MCF 10A (cell line): Measurements from ENCODE around the gene ZNF148. TPM values are rescaled to one million over a fixed set of nuclear protein-coding genes. Genes with fewer than 3 reads are reported as not detected.

Source experiments
- BruUV-seq: library from RNA; stranded (reverse); fragments of 400-500 nt; replicated peaks from 2 replicates; lab custom pipeline; 2021; lab: Mats Ljungman, UMichigan
- CTCF ChIA-PET: fragments of 300-600 bp; sonication (Branson Sonifier 250); formaldehyde crosslinking; extraction: SDS; loops from one replicate; lab custom pipeline; 2021; ENCODE audit warnings: antibody characterized with exemption, inconsistent platforms; lab: Yijun Ruan, JAX
- POLR2A ChIA-PET: fragments of 300-600, 350-650 bp; sonication (Branson Sonifier 250); formaldehyde crosslinking; extraction: SDS; loops from one replicate; lab custom pipeline; 2020; ENCODE audit warnings: antibody characterized with exemption, inconsistent platforms; lab: Yijun Ruan, JAX
- DNase-seq: peaks from one replicate; pipeline ENCODE4 v3.0.0-alpha.2; 2018; ENCODE audit not compliant: unreplicated experiment
- H3K27ac Mint-ChIP-seq: one replicate; pipeline ENCODE4 v1.8.0; 2022; ENCODE audit warnings: mild to moderate bottlenecking, low read depth, mixed read lengths; ENCODE audit not compliant: unreplicated experiment
- H3K27me3 Mint-ChIP-seq: one replicate; pipeline ENCODE4 v1.8.0; 2022; ENCODE audit warnings: mixed read lengths; ENCODE audit not compliant: insufficient read depth, unreplicated experiment
- H3K36me3 Mint-ChIP-seq: one replicate; pipeline ENCODE4 v1.8.0; 2022; ENCODE audit warnings: mild to moderate bottlenecking, moderate library complexity, mixed read lengths; ENCODE audit not compliant: insufficient read depth, unreplicated experiment
- H3K4me1 Mint-ChIP-seq: one replicate; pipeline ENCODE4 v1.8.0; 2022; ENCODE audit warnings: mixed read lengths; ENCODE audit not compliant: insufficient read depth, unreplicated experiment
- H3K4me3 Mint-ChIP-seq: one replicate; pipeline ENCODE4 v1.8.0; 2022; ENCODE audit warnings: mild to moderate bottlenecking, moderate library complexity, mixed read lengths; ENCODE audit not compliant: unreplicated experiment
- H3K9me3 Mint-ChIP-seq: one replicate; pipeline ENCODE4 v1.8.0; 2022; ENCODE audit warnings: mixed read lengths; ENCODE audit not compliant: unreplicated experiment
- intact Hi-C: fragments of 100-400 bp; cut with micrococcal nuclease; formaldehyde crosslinking; loops from 2 replicates; pipeline ENCODE4 v1.14.1; 2022
- total RNA-seq: library from RNA; stranded (reverse); gene quantifications from 2 replicates; pipeline ENCODE4 v1.2.3, GENCODE V29; 2022
- TF ChIP-seq, protein P1 (sequence below): fragments of 200-600 bp; IDR thresholded peaks from one replicate; pipeline ENCODE4 v1.8.0; 2022; ENCODE audit warnings: antibody characterized with exemption, mild to moderate bottlenecking; ENCODE audit not compliant: unreplicated experiment

ZNF148 gene
- total RNA-seq, 1 experiment from 2014 or later, result 35.2 TPM

- ChIA-PET POLR2A (interaction anchor here (1.1 to 2.1 kb wide), 2 partner anchors 22 to 57 kb away, joined by 4 to 9 read pairs; partner anchors contain the start of gene ZNF148), CTCF (interaction anchor here (1.4 to 1.9 kb wide), 2 partner anchors 8 to 120 kb away, joined by 3 to 5 read pairs; no protein-coding TSS in a partner anchor)
- H3K4me3 Mint-ChIP-seq, result no peak overlapping the region
- intact Hi-C loops, result no loop called here
- H3K27ac Mint-ChIP-seq, result peak overlapping the region; percentile 9
- TF ChIP-seq, protein P1, sequence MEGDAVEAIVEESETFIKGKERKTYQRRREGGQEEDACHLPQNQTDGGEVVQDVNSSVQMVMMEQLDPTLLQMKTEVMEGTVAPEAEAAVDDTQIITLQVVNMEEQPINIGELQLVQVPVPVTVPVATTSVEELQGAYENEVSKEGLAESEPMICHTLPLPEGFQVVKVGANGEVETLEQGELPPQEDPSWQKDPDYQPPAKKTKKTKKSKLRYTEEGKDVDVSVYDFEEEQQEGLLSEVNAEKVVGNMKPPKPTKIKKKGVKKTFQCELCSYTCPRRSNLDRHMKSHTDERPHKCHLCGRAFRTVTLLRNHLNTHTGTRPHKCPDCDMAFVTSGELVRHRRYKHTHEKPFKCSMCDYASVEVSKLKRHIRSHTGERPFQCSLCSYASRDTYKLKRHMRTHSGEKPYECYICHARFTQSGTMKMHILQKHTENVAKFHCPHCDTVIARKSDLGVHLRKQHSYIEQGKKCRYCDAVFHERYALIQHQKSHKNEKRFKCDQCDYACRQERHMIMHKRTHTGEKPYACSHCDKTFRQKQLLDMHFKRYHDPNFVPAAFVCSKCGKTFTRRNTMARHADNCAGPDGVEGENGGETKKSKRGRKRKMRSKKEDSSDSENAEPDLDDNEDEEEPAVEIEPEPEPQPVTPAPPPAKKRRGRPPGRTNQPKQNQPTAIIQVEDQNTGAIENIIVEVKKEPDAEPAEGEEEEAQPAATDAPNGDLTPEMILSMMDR, result no peak
- no peak for DNase-seq
- no TSS peak for BruUV-seq
- no peaks in the 10 kb centered on the region for H3K27me3 Mint-ChIP-seq
- peaks cover 15% of the 10 kb centered on the region for H3K4me1 Mint-ChIP-seq
- peaks cover 24% of the 10 kb centered on the region for H3K36me3 Mint-ChIP-seq
- no peaks in the 10 kb centered on the region for H3K9me3 Mint-ChIP-seq
Measured at GRCh38 chr3:125318167-125318865, 56.8 kb downstream of the ZNF148 start.

- peak; percentile 47 for DNase-seq
- ChIA-PET POLR2A (interaction anchor here (2.1 kb wide), 1 partner anchor 58 kb away, joined by 9 read pairs; the partner anchor contains the start of gene ZNF148), CTCF (interaction anchor here (0.7 to 1.4 kb wide), 2 partner anchors 46 to 120 kb away, joined by 3 read pairs; no protein-coding TSS in a partner anchor)
- BruUV-seq, result no TSS peak
- Mint-ChIP-seq H3K27me3 (no peaks in the 10 kb centered on the region), H3K4me1 (peaks cover 15% of the 10 kb centered on the region), H3K9me3 (no peaks in the 10 kb centered on the region), H3K36me3 (peaks cover 28% of the 10 kb centered on the region), H3K27ac (peak overlapping the region; percentile 9), H3K4me3 (no peak overlapping the region)
- TF ChIP-seq, protein P1, result no peak
- intact Hi-C loops, result no loop called here
Measured at GRCh38 chr3:125317761-125318160, 57.4 kb downstream of the ZNF148 start.

GRCh38 chr3:125316949-125317348, 58.2 kb downstream of the ZNF148 start:
- TF ChIP-seq, protein P1, result no peak
- H3K4me3 Mint-ChIP-seq, result no peak overlapping the region
- ChIA-PET CTCF (no interaction called here), POLR2A (interaction anchor here (0.7 kb wide), 1 partner anchor 25 kb away, joined by 3 read pairs; no protein-coding TSS in a partner anchor)
- intact Hi-C loops, result no loop called here
- H3K9me3 Mint-ChIP-seq, result no peaks in the 10 kb centered on the region
- H3K27me3 Mint-ChIP-seq, result no peaks in the 10 kb centered on the region
- H3K27ac Mint-ChIP-seq, result no peak overlapping the region
- BruUV-seq, result no TSS peak
- no peak for DNase-seq
- H3K36me3 Mint-ChIP-seq, result peaks cover 23% of the 10 kb centered on the region
- H3K4me1 Mint-ChIP-seq, result peaks cover 15% of the 10 kb centered on the region

DNA sequence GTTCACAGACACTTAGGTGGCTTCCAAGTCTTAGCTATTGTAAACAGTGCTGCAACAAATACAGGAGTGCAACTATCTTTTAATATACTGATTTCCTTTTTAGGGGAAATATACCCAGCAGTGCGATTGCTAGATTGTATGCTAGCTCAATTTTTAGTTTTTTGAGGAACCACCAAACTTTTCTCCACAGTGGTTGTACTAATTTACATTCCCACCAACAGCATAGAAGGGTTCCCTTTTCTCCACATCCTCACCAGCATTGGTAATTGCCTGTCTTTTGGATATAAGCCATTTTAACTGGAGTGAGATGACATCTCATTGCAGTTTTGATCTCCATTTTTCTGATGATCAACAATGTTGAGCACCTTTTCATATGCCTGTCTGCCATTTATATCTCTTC, 58.9 kb downstream of the ZNF148 start:
- CTCF ChIA-PET, result interaction anchor here (1.1 kb wide), 1 partner anchor 16 kb away, joined by 3 read pairs; no protein-coding TSS in a partner anchor
- no peaks in the 10 kb centered on the region for H3K27me3 Mint-ChIP-seq
- H3K4me1 Mint-ChIP-seq, result peaks cover 15% of the 10 kb centered on the region
- intact Hi-C loops, result no loop called here
- TF ChIP-seq, protein P1, result no peak
- DNase-seq, result no peak
- POLR2A ChIA-PET, result interaction anchor here (0.7 kb wide), 2 partner anchors 25 to 57 kb away, joined by 3 read pairs; no protein-coding TSS in a partner anchor
- H3K36me3 Mint-ChIP-seq, result peaks cover 23% of the 10 kb centered on the region
- BruUV-seq, result no TSS peak
- H3K9me3 Mint-ChIP-seq, result no peaks in the 10 kb centered on the region
- no peak overlapping the region for H3K27ac Mint-ChIP-seq
- H3K4me3 Mint-ChIP-seq, result no peak overlapping the region
